ENCODE data around the gene HMX1.

The HMX1 gene

GRCh38 chr4:8867624-8868320 is 3.9 kb downstream of the HMX1 start:
- DNase-seq: no peak

GRCh38 chr4:8866828-8867623 is 4.6 kb downstream of the HMX1 start:
- DNase-seq: no peak

- DNase-seq: no peak
These were observed 5.2 kb downstream of the HMX1 start for GRCh38 chr4:8866421-8866820.

GRCh38 chr4:8865681-8866310 is 5.8 kb downstream of the HMX1 start:
- no peak for DNase-seq

- DNase-seq: no peak
These were observed 6.5 kb downstream of the HMX1 start for GRCh38 chr4:8864912-8865680.

- no peak for DNase-seq
These were observed 7.7 kb downstream of the HMX1 start for GRCh38 chr4:8863686-8864682.

GRCh38 chr4:8862800-8863685 is 8.6 kb downstream of the HMX1 start:
- DNase-seq: no peak

GRCh38 chr4:8862334-8862733 is 9.3 kb downstream of the HMX1 start:
- no peak for DNase-seq

GRCh38 chr4:8861576-8862295 is 9.9 kb downstream of the HMX1 start:
- no peak for DNase-seq

GRCh38 chr4:8860892-8861575 is 10.6 kb downstream of the HMX1 start:
- DNase-seq: no peak

GRCh38 chr4:8860096-8860891 is 11.3 kb downstream of the HMX1 start:
- DNase-seq: no peak

GRCh38 chr4:8859550-8860095 is 12.0 kb downstream of the HMX1 start:
- DNase-seq: no peak

- DNase-seq: no peak
These were observed 12.9 kb downstream of the HMX1 start for GRCh38 chr4:8858701-8859210.

- DNase-seq: no peak
These were observed 13.6 kb downstream of the HMX1 start for GRCh38 chr4:8857766-8858700.

- no peak for DNase-seq
These were observed 14.6 kb downstream of the HMX1 start for GRCh38 chr4:8856835-8857621.

- DNase-seq: no peak
These were observed 15.8 kb downstream of the HMX1 start for GRCh38 chr4:8855818-8856245.

Data from activated CD4-positive, alpha-beta T cell treated with anti-CD3 and anti-CD28 coated beads for 48 hours (primary cell).